ENCODE results near the gene NUDT10. TPM values are rescaled to one million over a fixed set of nuclear protein-coding genes. Genes with fewer than 3 reads are reported as not detected.

The NUDT10 gene
- polyA plus RNA-seq, 3 donors = not detected

- TF ChIP-seq, protein P1, sequence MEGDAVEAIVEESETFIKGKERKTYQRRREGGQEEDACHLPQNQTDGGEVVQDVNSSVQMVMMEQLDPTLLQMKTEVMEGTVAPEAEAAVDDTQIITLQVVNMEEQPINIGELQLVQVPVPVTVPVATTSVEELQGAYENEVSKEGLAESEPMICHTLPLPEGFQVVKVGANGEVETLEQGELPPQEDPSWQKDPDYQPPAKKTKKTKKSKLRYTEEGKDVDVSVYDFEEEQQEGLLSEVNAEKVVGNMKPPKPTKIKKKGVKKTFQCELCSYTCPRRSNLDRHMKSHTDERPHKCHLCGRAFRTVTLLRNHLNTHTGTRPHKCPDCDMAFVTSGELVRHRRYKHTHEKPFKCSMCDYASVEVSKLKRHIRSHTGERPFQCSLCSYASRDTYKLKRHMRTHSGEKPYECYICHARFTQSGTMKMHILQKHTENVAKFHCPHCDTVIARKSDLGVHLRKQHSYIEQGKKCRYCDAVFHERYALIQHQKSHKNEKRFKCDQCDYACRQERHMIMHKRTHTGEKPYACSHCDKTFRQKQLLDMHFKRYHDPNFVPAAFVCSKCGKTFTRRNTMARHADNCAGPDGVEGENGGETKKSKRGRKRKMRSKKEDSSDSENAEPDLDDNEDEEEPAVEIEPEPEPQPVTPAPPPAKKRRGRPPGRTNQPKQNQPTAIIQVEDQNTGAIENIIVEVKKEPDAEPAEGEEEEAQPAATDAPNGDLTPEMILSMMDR (IDR thresholded peaks at IDR 0.05) = no peak
- Histone ChIP-seq H3K4me2 (replicated peaks; ENCODE audit: extremely low read depth, low read length, poor library complexity, severe bottlenecking) (no peak overlapping the region), H3K9ac (ENCODE audit: insufficient read depth, low read length, poor library complexity, severe bottlenecking) (no peak overlapping the region), H3K4me1 (ENCODE audit: control insufficient read depth in 1 of 2, insufficient read depth in 2 of 2, low read length in 2 of 2) (no peaks in the 10 kb centered on the region), H3K27me3 (ENCODE audit: control insufficient read depth in 2 of 2, insufficient read depth in 2 of 2, low read length in 2 of 2) (peaks cover 0 to 2% of the 10 kb centered on the region in 2 donors), H3K27ac (ENCODE audit: low read depth in 1 of 2, low read length in 2 of 2) (no peak overlapping the region), H2AFZ (ENCODE audit: insufficient read depth, low read depth, low read length, poor library complexity, severe bottlenecking) (no peak overlapping the region), H3K9me3 (replicated peaks in 1 of 2; ENCODE audit: control insufficient read depth in 1 of 2, insufficient read depth in 1 of 2, low read length in 2 of 2) (no peaks in the 10 kb centered on the region), H3K4me3 (replicated peaks in 1 of 3; ENCODE audit: low read depth in 2 of 3, low read length in 3 of 3) (no peak overlapping the region), H3K79me2 (ENCODE audit: insufficient read depth, low read length) (no peaks in the 10 kb centered on the region), H3K36me3 (replicated peaks in 1 of 2; ENCODE audit: control insufficient read depth in 1 of 2, insufficient read depth in 2 of 2, low read length in 2 of 2) (no peaks in the 10 kb centered on the region), H4K20me1 (ENCODE audit: insufficient read depth, low read length) (no peaks in the 10 kb centered on the region)
- intact Hi-C loops (cut with micrococcal nuclease) = no loop called here
- no peak overlapping the region for H3K4me3 Mint-ChIP-seq
- no peaks in the 10 kb centered on the region for H3K36me3 Mint-ChIP-seq
- peaks cover 5% of the 10 kb centered on the region for H3K4me1 Mint-ChIP-seq
- no peak overlapping the region for H3K27ac Mint-ChIP-seq
- H3K27me3 Mint-ChIP-seq (ENCODE audit: low read depth in 3 of 3) = peaks cover 5 to 28% (median 25%) of the 10 kb centered on the region in 3 donors
- peaks cover 0 to 8% (median 0%) of the 10 kb centered on the region in 7 donors for H3K9me3 Mint-ChIP-seq
- no CpG with 5 or more reads among the region's 4 CpGs for WGBS (ENCODE audit: insufficient coverage)
- no peak for DNase-seq
Observed at GRCh38 chrX:51334276-51334675, 1.7 kb downstream of the NUDT10 start.

- TF ChIP-seq, protein P1 (IDR thresholded peaks at IDR 0.05) = no peak
- no peaks in the 10 kb centered on the region for H3K36me3 ChIP-seq (replicated peaks in 1 of 2; ENCODE audit: control insufficient read depth in 1 of 2, insufficient read depth in 2 of 2, low read length in 2 of 2)
- no peak overlapping the region for H3K27ac ChIP-seq (ENCODE audit: low read depth in 1 of 2, low read length in 2 of 2)
- H3K27ac Mint-ChIP-seq = no peak overlapping the region
- intact Hi-C loops (cut with micrococcal nuclease) = no loop called here
- peaks cover 5 to 23% (median 20%) of the 10 kb centered on the region in 3 donors for H3K27me3 Mint-ChIP-seq (ENCODE audit: low read depth in 3 of 3)
- no peak overlapping the region for H3K9ac ChIP-seq (ENCODE audit: insufficient read depth, low read length, poor library complexity, severe bottlenecking)
- no peak overlapping the region for H2AFZ ChIP-seq (ENCODE audit: insufficient read depth, low read depth, low read length, poor library complexity, severe bottlenecking)
- H3K9me3 ChIP-seq (replicated peaks in 1 of 2; ENCODE audit: control insufficient read depth in 1 of 2, insufficient read depth in 1 of 2, low read length in 2 of 2) = no peaks in the 10 kb centered on the region
- H3K79me2 ChIP-seq (ENCODE audit: insufficient read depth, low read length) = no peaks in the 10 kb centered on the region
- H3K4me2 ChIP-seq (replicated peaks; ENCODE audit: extremely low read depth, low read length, poor library complexity, severe bottlenecking) = no peak overlapping the region
- peaks cover 0 to 2% of the 10 kb centered on the region in 2 donors for H3K27me3 ChIP-seq (ENCODE audit: control insufficient read depth in 2 of 2, insufficient read depth in 2 of 2, low read length in 2 of 2)
- H4K20me1 ChIP-seq (ENCODE audit: insufficient read depth, low read length) = no peaks in the 10 kb centered on the region
- H3K4me1 ChIP-seq (ENCODE audit: control insufficient read depth in 1 of 2, insufficient read depth in 2 of 2, low read length in 2 of 2) = no peaks in the 10 kb centered on the region
- H3K4me1 Mint-ChIP-seq = peaks cover 5% of the 10 kb centered on the region
- H3K4me3 ChIP-seq (replicated peaks in 1 of 3; ENCODE audit: low read depth in 2 of 3, low read length in 3 of 3) = no peak overlapping the region
- no peak overlapping the region for H3K4me3 Mint-ChIP-seq
- peaks cover 0 to 8% (median 0%) of the 10 kb centered on the region in 7 donors for H3K9me3 Mint-ChIP-seq
- WGBS (ENCODE audit: insufficient coverage) = no CpG with 5 or more reads among the region's 3 CpGs
- H3K36me3 Mint-ChIP-seq = no peaks in the 10 kb centered on the region
- DNase-seq = no peak
Observed at GRCh38 chrX:51336584-51336983, 4.0 kb downstream of the NUDT10 start.

Data from CD14-positive monocyte (primary cell).